Calu3 (cell line): ENCODE results near the gene ZNF559. TPM values are rescaled to one million over a fixed set of nuclear protein-coding genes. Genes with fewer than 3 reads are reported as not detected.
"Not testable (repeated sequence)": the region's sequence is repeated elsewhere in the genome, so short reads cannot be mapped to it uniquely, and the experiment has no call there.

Experiments
- BruUV-seq: library from RNA; stranded (reverse); fragments of 400-500 nt; replicated peaks from 2 replicates; lab custom pipeline; 2021; lab: Mats Ljungman, UMichigan
- CTCF ChIA-PET: fragments of 300-600 bp; sonication (Branson Sonifier 250); formaldehyde crosslinking; loops from one replicate; lab custom pipeline; 2022; ENCODE audit warnings: antibody characterized with exemption; lab: Charles Lee
- DNase-seq: peaks from one replicate; pipeline ENCODE4 v3.0.0; 2022
- H3K27ac Mint-ChIP-seq: one replicate; pipeline ENCODE4 v1.8.0; 2022; ENCODE audit warnings: mixed read lengths; ENCODE audit not compliant: unreplicated experiment
- H3K27me3 Mint-ChIP-seq: one replicate; pipeline ENCODE4 v1.8.0; 2022; ENCODE audit warnings: mixed read lengths; ENCODE audit not compliant: unreplicated experiment
- H3K36me3 Mint-ChIP-seq: one replicate; pipeline ENCODE4 v1.8.0; 2022; ENCODE audit warnings: mild to moderate bottlenecking, moderate library complexity, mixed read lengths; ENCODE audit not compliant: insufficient read depth, unreplicated experiment
- H3K4me1 Mint-ChIP-seq: one replicate; pipeline ENCODE4 v1.8.0; 2022; ENCODE audit warnings: mild to moderate bottlenecking, low read depth, mixed read lengths; ENCODE audit not compliant: unreplicated experiment
- H3K4me3 Mint-ChIP-seq: one replicate; pipeline ENCODE4 v1.8.0; 2022; ENCODE audit warnings: mild to moderate bottlenecking, low read depth, moderate library complexity, mixed read lengths; ENCODE audit not compliant: unreplicated experiment
- H3K9me3 Mint-ChIP-seq: one replicate; pipeline ENCODE4 v1.8.0; 2022; ENCODE audit warnings: low read depth, mixed read lengths; ENCODE audit not compliant: unreplicated experiment
- intact Hi-C: fragments of 100-400 bp; cut with micrococcal nuclease; formaldehyde crosslinking; loops from one replicate; pipeline ENCODE4 v1.10.0; 2022; ENCODE audit not compliant: unreplicated experiment
- total RNA-seq: library from RNA; stranded (reverse); gene quantifications from 2 replicates; pipeline ENCODE4 v1.2.3, GENCODE V29; 2022
- TF ChIP-seq, protein P1 (sequence below): fragments of 200-600 bp; IDR thresholded peaks from one replicate; pipeline ENCODE4 v1.8.0; 2022; ENCODE audit warnings: antibody characterized with exemption; ENCODE audit not compliant: unreplicated experiment

Gene ZNF559
- total RNA-seq, 1 experiment from 2014 or later, result 7.5 TPM

- TF ChIP-seq, protein P1, sequence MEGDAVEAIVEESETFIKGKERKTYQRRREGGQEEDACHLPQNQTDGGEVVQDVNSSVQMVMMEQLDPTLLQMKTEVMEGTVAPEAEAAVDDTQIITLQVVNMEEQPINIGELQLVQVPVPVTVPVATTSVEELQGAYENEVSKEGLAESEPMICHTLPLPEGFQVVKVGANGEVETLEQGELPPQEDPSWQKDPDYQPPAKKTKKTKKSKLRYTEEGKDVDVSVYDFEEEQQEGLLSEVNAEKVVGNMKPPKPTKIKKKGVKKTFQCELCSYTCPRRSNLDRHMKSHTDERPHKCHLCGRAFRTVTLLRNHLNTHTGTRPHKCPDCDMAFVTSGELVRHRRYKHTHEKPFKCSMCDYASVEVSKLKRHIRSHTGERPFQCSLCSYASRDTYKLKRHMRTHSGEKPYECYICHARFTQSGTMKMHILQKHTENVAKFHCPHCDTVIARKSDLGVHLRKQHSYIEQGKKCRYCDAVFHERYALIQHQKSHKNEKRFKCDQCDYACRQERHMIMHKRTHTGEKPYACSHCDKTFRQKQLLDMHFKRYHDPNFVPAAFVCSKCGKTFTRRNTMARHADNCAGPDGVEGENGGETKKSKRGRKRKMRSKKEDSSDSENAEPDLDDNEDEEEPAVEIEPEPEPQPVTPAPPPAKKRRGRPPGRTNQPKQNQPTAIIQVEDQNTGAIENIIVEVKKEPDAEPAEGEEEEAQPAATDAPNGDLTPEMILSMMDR, result no peak
- intact Hi-C loops, result no loop called here
- H3K27me3 Mint-ChIP-seq, result no peaks in the 10 kb centered on the region
- no TSS peak for BruUV-seq
- H3K4me3 Mint-ChIP-seq, result peak overlapping the region; percentile 79
- H3K9me3 Mint-ChIP-seq, result peaks cover 7% of the 10 kb centered on the region
- peak; percentile 77 for DNase-seq
- CTCF ChIA-PET, result interaction anchor here (1.6 kb wide), 1 partner anchor 14 kb away, joined by 3 read pairs; the partner anchor contains the start of gene ZNF559
- H3K36me3 Mint-ChIP-seq, result peaks cover 13% of the 10 kb centered on the region
- no peaks in the 10 kb centered on the region for H3K4me1 Mint-ChIP-seq
- peak overlapping the region; percentile 91 for H3K27ac Mint-ChIP-seq
These were observed 14.0 kb upstream of the ZNF559 start for GRCh38 chr19:9309974-9310446.

DNA sequence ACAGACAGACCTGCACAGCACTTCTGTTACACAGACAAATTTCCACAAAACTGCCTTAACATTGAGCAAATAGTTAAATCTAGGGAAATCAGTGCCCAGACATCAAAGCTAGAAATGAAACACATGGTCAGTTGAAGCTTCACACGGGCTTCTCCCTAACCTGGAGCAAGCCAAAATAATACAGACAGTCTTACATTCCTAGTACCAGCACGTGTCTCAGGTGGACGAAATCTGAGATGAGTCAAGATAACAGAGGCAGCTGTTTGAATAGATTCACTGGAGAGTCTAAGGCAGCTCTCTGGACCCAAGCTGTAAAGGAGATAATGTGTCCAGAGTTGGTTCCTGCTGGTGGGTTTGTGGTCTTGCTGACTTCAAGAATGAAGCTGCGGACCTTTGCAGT lies 10.2 kb upstream of the ZNF559 start:
- Mint-ChIP-seq H3K4me1 (no peaks in the 10 kb centered on the region), H3K4me3 (no peak overlapping the region), H3K27me3 (no peaks in the 10 kb centered on the region), H3K9me3 (peaks cover 13% of the 10 kb centered on the region), H3K27ac (no peak overlapping the region), H3K36me3 (peaks cover 13% of the 10 kb centered on the region)
- no peak for DNase-seq
- TF ChIP-seq, protein P1, result no peak
- BruUV-seq, result no TSS peak
- intact Hi-C loops, result no loop called here
- CTCF ChIA-PET, result no interaction called here

- no peak for DNase-seq
- BruUV-seq, result no TSS peak
- TF ChIP-seq, protein P1, result no peak
- Mint-ChIP-seq H3K9me3 (peaks cover 2% of the 10 kb centered on the region), H3K4me3 (no peak overlapping the region), H3K27me3 (no peaks in the 10 kb centered on the region), H3K27ac (no peak overlapping the region), H3K4me1 (no peaks in the 10 kb centered on the region), H3K36me3 (peaks cover 20% of the 10 kb centered on the region)
- CTCF ChIA-PET, result no interaction called here
- intact Hi-C loops, result no loop called here
These were observed 2.6 kb upstream of the ZNF559 start for GRCh38 chr19:9321338-9321737.

DNA sequence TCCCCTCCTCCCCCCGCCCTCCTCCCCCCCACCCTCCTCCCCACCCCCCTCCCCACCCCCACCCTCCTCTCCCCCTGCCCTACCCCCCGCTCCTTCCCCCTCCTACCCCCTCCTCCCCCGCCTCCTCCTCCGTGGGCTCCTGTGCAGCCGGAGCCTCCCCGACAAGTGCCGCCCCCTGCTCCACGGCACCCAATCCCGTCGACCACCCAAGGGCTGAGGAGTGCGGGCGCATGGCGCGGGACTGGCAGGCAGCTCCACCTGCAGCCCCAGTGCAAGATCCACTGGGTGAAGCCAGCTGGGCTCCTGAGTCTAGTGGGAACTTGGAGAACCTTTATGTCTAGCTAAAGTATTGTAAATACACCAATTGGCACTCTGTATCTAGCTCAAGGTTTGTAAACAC lies 2.2 kb upstream of the ZNF559 start:
- CTCF ChIA-PET, H3K4me3 Mint-ChIP-seq, intact Hi-C loops, H3K9me3 Mint-ChIP-seq, H3K4me1 Mint-ChIP-seq, H3K27me3 Mint-ChIP-seq, DNase-seq, BruUV-seq, H3K27ac Mint-ChIP-seq: not testable (repeated sequence)
- peaks cover 20% of the 10 kb centered on the region for H3K36me3 Mint-ChIP-seq

- intact Hi-C loops, H3K4me1 Mint-ChIP-seq, BruUV-seq, H3K9me3 Mint-ChIP-seq, CTCF ChIA-PET, H3K4me3 Mint-ChIP-seq, DNase-seq, H3K27ac Mint-ChIP-seq, H3K27me3 Mint-ChIP-seq: not testable (repeated sequence)
- H3K36me3 Mint-ChIP-seq, result peaks cover 20% of the 10 kb centered on the region
These were observed 1.8 kb upstream of the ZNF559 start for GRCh38 chr19:9322201-9322600.
